ENCODE measurements around the gene EPHB3.

The EPHB3 gene

GRCh38 chr3:184582646-184583577 lies 21.3 kb downstream of the EPHB3 start:
- DNase-seq = no peak

GRCh38 chr3:184583578-184584451 lies 22.2 kb downstream of the EPHB3 start:
- DNase-seq = no peak

- no peak for DNase-seq
Measured at GRCh38 chr3:184584464-184584891, 22.9 kb downstream of the EPHB3 start.

GRCh38 chr3:184585545-184585944 lies 24.0 kb downstream of the EPHB3 start:
- no peak for DNase-seq

- no peak for DNase-seq
Measured at GRCh38 chr3:184586851-184587250, 25.3 kb downstream of the EPHB3 start.

- no peak for DNase-seq
Measured at GRCh38 chr3:184588776-184589175, 27.2 kb downstream of the EPHB3 start.

GRCh38 chr3:184590795-184591194 lies 29.2 kb downstream of the EPHB3 start:
- DNase-seq = no peak

- DNase-seq = no peak
Measured at GRCh38 chr3:184591789-184592188, 30.2 kb downstream of the EPHB3 start.

- no peak for DNase-seq
Measured at GRCh38 chr3:184592371-184593219, 31.0 kb downstream of the EPHB3 start.

- no peak for DNase-seq
Measured at GRCh38 chr3:184593220-184593927, 31.8 kb downstream of the EPHB3 start.

- no peak for DNase-seq
Measured at GRCh38 chr3:184593928-184594303, 32.3 kb downstream of the EPHB3 start.

GRCh38 chr3:184594371-184595001 lies 32.9 kb downstream of the EPHB3 start:
- DNase-seq = no peak

GRCh38 chr3:184595726-184596125 lies 34.1 kb downstream of the EPHB3 start:
- DNase-seq = no peak

- no peak for DNase-seq
Measured at GRCh38 chr3:184596233-184596632, 34.6 kb downstream of the EPHB3 start.

- DNase-seq = no peak
Measured at GRCh38 chr3:184596886-184597575, 35.4 kb downstream of the EPHB3 start.

GRCh38 chr3:184597829-184598573 lies 36.4 kb downstream of the EPHB3 start:
- DNase-seq = no peak

GRCh38 chr3:184598574-184598927 lies 37.0 kb downstream of the EPHB3 start:
- DNase-seq = no peak

GRCh38 chr3:184599143-184599542 lies 37.6 kb downstream of the EPHB3 start:
- DNase-seq = no peak

- DNase-seq = no peak
Measured at GRCh38 chr3:184600685-184601377, 39.2 kb downstream of the EPHB3 start.
